Urinary bladder (tissue), 4 donors: ENCODE measurements around the gene PRPF6. TPM values are rescaled to one million over a fixed set of nuclear protein-coding genes. Genes with fewer than 3 reads are reported as not detected.

Source experiments
- DNase-seq: peaks from one replicate; pipeline ENCODE4 v3.0.0-alpha.2; 2015; ENCODE audit errors: extremely low spot score
- H3K27ac ChIP-seq: one replicate; pipeline ENCODE4 v1.5.1; 2013; ENCODE audit warnings: low read depth, mild to moderate bottlenecking, moderate library complexity
- H3K36me3 ChIP-seq: one replicate; pipeline ENCODE4 v1.6.1; 2013; ENCODE audit warnings: mild to moderate bottlenecking, moderate library complexity; ENCODE audit not compliant: insufficient read depth
- H3K4me1 ChIP-seq: one replicate; pipeline ENCODE4 v1.6.1; 2013; ENCODE audit warnings: mild to moderate bottlenecking, moderate library complexity; ENCODE audit not compliant: insufficient read depth
- H3K4me3 ChIP-seq: one replicate; pipeline ENCODE4 v1.5.1; 2013; ENCODE audit warnings: low read depth, low read length
- WGBS: extraction: QIAGEN DNeasy Blood & Tissue Kit; methylation state at CpG from one replicate; pipeline ENCODE4 v1.1.7; 2013; 5-methylcytosine and 5-hydroxymethylcytosine counted together
- polyA plus RNA-seq: library from polyadenylated mRNA; stranded (reverse); fragments of 200-250 nt; gene quantifications from one replicate; pipeline ENCODE4 v1.2.3, GENCODE V29; 2013
- total RNA-seq: library from RNA; depleted of rRNA; stranded (reverse); fragments of >200 nt; gene quantifications from one replicate; pipeline ENCODE4 v1.2.3, GENCODE V29; 2014
- donor health status: healthy with polysubstance abuse.
- donor health status: healthy.

PRPF6 gene
- total and polyA plus RNA-seq, 2 donors, result 44.1 to 71.8 TPM

- Histone ChIP-seq H3K4me1 (no peaks in the 10 kb centered on the region), H3K4me3 (peak overlapping the region; percentile 47), H3K36me3 (no peaks in the 10 kb centered on the region), H3K27ac (peak overlapping the region; percentile 66)
- DNase-seq, result no peak
- WGBS, result 10% methylated on average over 52 of the region's 52 CpGs
These were observed 2.4 kb upstream of the PRPF6 start for GRCh38 chr20:63978319-63979228.

DNA sequence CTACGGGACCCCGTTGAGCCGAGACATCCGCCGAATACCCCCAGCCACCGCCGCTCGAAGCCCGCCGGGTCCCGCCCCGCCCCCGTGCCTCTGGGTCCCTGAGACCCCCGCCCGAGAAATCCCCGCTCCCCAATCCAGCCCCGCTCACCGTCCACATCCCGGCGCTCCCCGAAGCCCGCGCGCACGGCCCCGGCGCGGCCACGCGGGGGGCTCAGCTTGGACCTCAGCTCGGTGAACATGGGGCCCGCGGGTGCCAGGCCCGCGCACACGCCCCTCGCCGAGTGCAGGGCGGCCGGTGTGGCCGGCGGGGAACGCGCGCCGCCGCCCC, 1.7 kb upstream of the PRPF6 start:
- peak overlapping the region; percentile 66 for H3K27ac ChIP-seq
- H3K36me3 ChIP-seq, result no peaks in the 10 kb centered on the region
- H3K4me3 ChIP-seq, result peak overlapping the region; percentile 47
- H3K4me1 ChIP-seq, result no peaks in the 10 kb centered on the region
- no peak for DNase-seq
- WGBS, result 1% methylated on average over 47 of the region's 47 CpGs

GRCh38 chr20:63979557-63980316, 1.2 kb upstream of the PRPF6 start, which contains the start of gene SAMD10:
TSS of gene SAMD10 (minus strand) at chr20:63979642. CDS start at chr20:63979467, 175 bp downstream.
- H3K4me1 ChIP-seq, result no peaks in the 10 kb centered on the region
- WGBS, result 2% methylated on average over 52 of the region's 52 CpGs
- peak within 1 kb of the TSS; percentile 83 for H3K4me3 ChIP-seq
- DNase-seq, result peak; percentile 70
- H3K36me3 ChIP-seq, result no peaks in the 10 kb centered on the region
- H3K27ac ChIP-seq, result peak within 1 kb of the TSS; percentile 66

DNA sequence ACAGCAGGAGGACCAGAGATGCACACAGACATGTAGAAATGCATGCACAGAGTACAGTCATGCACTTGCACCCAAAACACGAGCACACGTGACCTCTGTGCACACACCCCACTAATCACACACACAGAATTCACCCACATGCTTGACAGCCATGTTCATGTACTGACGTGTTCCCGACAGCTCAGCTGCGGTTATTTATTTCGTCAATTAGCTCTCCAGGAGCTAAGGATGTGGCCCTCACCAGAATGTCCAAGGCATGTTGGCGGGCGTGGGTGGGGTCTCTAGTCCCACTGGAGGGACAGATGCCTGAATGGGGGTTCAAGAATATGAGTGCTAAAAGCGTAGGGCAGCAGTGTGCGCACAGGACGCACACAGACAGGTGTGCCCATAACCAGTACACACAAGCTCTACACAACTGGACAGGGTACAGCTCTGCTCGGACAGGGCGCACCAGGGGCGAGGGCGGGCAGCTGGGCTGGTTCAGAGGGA, 571 bp upstream of the PRPF6 start:
- 75% methylated on average over 15 of the region's 15 CpGs for WGBS
- no peak for DNase-seq
- no peaks in the 10 kb centered on the region for H3K36me3 ChIP-seq
- H3K4me1 ChIP-seq, result no peaks in the 10 kb centered on the region
- no peak overlapping the region for H3K27ac ChIP-seq
- peak overlapping the region; percentile 83 for H3K4me3 ChIP-seq

DNA sequence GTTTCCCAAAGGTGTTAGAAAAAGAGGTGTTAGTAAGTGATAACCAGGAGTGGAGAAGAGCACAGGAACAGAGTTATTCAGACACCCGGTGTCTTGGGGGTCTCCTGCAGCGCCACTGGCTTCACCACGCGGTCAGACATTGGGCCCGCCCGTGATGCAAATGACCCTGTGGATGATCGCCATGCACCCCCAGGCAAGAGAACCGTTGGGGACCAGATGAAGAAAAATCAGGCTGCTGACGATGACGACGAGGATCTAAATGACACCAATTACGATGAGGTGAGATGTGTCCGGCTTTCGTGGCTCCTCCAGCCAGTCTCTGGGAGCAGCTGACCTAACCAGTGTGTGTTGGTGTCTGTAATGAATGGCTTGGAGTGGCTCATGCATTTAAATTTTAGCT, 2.0 kb downstream of the PRPF6 start:
- 93% methylated on average over 14 of the region's 14 CpGs for WGBS
- DNase-seq, result no peak
- no peak overlapping the region for H3K4me3 ChIP-seq
- peaks cover 2% of the 10 kb centered on the region for H3K36me3 ChIP-seq
- H3K4me1 ChIP-seq, result no peaks in the 10 kb centered on the region
- H3K27ac ChIP-seq, result no peak overlapping the region

GRCh38 chr20:64000906-64001305, 20.0 kb downstream of the PRPF6 start:
- Histone ChIP-seq H3K36me3 (peaks cover 7% of the 10 kb centered on the region), H3K4me3 (no peak overlapping the region), H3K4me1 (no peaks in the 10 kb centered on the region), H3K27ac (no peak overlapping the region)
- whole genome bisulfite sequencing, result 90% methylated on average over 12 of the region's 12 CpGs
- no peak for DNase-seq

DNA sequence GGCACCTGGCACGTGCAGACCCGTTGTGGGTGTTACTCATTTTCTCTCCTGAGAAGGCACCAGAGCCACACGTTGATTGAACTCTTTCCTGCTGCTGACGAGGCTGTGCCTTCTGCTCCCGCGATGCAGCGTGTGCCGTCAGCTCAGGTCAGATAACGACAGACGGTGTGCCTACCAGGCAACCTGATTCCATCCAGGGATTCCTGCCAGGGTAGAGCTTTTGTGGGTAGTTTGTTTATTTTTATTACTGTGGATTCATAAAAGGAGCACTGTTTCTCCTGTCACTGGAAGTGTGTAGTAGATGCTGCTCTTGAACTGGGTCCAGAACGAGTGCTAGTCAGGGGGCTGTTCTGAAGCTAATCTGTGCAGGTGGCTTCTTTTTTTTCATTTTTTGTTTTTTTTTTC, 20.7 kb downstream of the PRPF6 start:
- WGBS, result 72% methylated on average over 11 of the region's 11 CpGs
- no peaks in the 10 kb centered on the region for H3K4me1 ChIP-seq
- no peak overlapping the region for H3K27ac ChIP-seq
- no peak for DNase-seq
- peaks cover 7% of the 10 kb centered on the region for H3K36me3 ChIP-seq
- H3K4me3 ChIP-seq, result no peak overlapping the region

- H3K36me3 ChIP-seq, result peaks cover 5% of the 10 kb centered on the region
- DNase-seq, result no peak
- no peaks in the 10 kb centered on the region for H3K4me1 ChIP-seq
- no peak overlapping the region for H3K27ac ChIP-seq
- no peak overlapping the region for H3K4me3 ChIP-seq
- 80% methylated on average over 7 of the region's 7 CpGs for WGBS
These were observed 23.2 kb downstream of the PRPF6 start for GRCh38 chr20:64003960-64004725.

GRCh38 chr20:64005394-64005793, 24.5 kb downstream of the PRPF6 start:
- H3K4me3 ChIP-seq, result no peak overlapping the region
- H3K36me3 ChIP-seq, result peaks cover 3% of the 10 kb centered on the region
- 82% methylated on average over 6 of the region's 6 CpGs for WGBS
- no peaks in the 10 kb centered on the region for H3K4me1 ChIP-seq
- H3K27ac ChIP-seq, result no peak overlapping the region
- no peak for DNase-seq

GRCh38 chr20:64006490-64006889, 25.6 kb downstream of the PRPF6 start:
- DNase-seq, result no peak
- 71% methylated on average over 10 of the region's 10 CpGs for WGBS
- Histone ChIP-seq H3K4me1 (no peaks in the 10 kb centered on the region), H3K4me3 (no peak overlapping the region), H3K27ac (no peak overlapping the region), H3K36me3 (peaks cover 5% of the 10 kb centered on the region)

- Histone ChIP-seq H3K4me1 (no peaks in the 10 kb centered on the region), H3K27ac (no peak overlapping the region), H3K36me3 (peaks cover 5% of the 10 kb centered on the region), H3K4me3 (no peak overlapping the region)
- no peak for DNase-seq
- WGBS, result 92% methylated on average over 3 of the region's 3 CpGs
These were observed 26.0 kb downstream of the PRPF6 start for GRCh38 chr20:64006902-64007301.

DNA sequence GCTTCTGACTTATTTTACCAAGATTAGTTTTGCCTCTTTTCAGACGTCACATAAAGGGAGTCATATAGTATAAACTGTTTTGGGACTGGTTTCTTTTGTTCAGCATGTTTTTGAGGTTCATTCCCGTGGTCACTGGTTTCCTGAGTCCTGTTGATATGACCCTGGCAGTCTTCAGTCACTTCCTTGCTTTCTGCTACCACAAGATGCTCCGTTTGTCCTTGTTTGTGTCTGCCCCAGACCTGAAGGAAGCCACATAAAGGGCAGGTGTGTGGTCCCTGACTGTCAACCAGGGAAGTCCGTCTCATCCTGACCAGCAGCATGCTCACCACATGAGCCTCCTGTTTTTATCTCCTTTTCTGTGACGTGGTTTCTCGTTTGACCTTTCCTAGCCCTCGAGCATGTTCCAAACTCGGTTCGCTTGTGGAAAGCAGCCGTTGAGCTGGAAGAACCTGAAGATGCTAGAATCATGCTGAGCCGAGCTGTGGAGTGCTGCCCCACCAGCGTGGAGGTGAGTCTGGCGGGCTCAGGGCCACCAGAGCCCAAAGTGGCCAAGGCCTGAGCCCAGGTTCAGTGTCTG, 29.0 kb downstream of the PRPF6 start:
- DNase-seq, result no peak
- Histone ChIP-seq H3K4me3 (no peak overlapping the region), H3K36me3 (peaks cover 5% of the 10 kb centered on the region), H3K27ac (no peak overlapping the region), H3K4me1 (no peaks in the 10 kb centered on the region)
- 92% methylated on average over 13 of the region's 13 CpGs for WGBS

DNA sequence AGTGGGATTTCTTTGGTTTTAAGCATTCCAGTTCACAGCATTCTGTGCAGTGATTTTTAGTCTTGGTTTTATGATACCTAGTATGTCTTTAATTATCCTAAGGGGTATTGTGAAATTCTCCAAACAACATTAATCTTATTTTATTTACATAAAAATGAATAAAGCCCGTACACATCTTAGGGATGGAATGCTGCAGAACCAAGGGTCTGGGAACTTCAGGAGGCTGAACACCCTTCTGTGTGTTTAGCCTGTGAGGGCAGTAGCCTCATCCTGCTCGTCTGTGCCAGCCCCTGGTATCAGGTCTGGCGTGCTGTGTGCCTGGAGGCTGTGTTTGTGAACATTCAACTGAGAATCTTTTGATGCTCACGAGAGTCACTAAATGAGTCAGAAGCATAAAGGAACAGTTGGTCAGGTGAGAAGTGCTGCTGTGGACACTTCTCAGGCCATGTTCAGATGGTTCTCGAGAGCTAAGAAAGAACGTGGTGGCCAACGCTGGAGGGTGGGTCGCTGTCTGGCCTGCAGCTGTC, 29.8 kb downstream of the PRPF6 start:
- Histone ChIP-seq H3K4me1 (no peaks in the 10 kb centered on the region), H3K4me3 (no peak overlapping the region), H3K27ac (no peak overlapping the region), H3K36me3 (peaks cover 5% of the 10 kb centered on the region)
- no peak for DNase-seq
- WGBS, result 89% methylated on average over 8 of the region's 8 CpGs
